HG02885 (cell line): ENCODE measurements around the gene NR3C2.

ENCODE experiments used
- ATAC-seq: cut with Tn5 transposase; IDR thresholded peaks from one replicate; pipeline ENCODE4 v1.9.1; 2021; ENCODE audit warnings: mild to moderate bottlenecking; ENCODE audit not compliant: unreplicated experiment, poor library complexity

NR3C2 gene

GRCh38 chr4:148030193-148030873 lies 411.9 kb downstream of the NR3C2 start:
- no peak for ATAC-seq

DNA sequence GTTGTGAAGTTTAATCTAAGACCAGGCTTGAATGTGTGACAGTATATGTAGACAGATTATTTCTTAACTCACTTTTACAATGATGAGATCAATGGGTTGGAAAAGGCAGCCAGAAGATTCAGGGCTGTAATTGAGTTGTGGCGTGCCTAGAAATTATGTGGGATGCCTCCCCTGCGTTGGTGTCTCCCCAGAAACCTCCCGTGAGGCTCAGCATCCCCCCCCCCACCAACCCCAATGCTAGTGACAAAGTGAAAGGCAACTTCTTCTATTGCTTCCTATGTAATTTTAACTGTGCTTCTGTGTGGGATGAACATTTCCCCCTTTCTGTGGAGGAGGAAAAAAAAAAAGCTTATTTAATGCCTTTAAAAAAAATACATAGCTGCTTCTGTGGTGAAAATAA lies 412.4 kb downstream of the NR3C2 start:
- ATAC-seq = no peak
